ENCODE measurements around the gene NRP2. TPM values are rescaled to one million over a fixed set of nuclear protein-coding genes. Genes with fewer than 3 reads are reported as not detected.

NRP2 gene
- total and polyA plus RNA-seq, 7 experiments from 2014 or later = 0.35 to 23.7 (median 1.4) TPM

DNA sequence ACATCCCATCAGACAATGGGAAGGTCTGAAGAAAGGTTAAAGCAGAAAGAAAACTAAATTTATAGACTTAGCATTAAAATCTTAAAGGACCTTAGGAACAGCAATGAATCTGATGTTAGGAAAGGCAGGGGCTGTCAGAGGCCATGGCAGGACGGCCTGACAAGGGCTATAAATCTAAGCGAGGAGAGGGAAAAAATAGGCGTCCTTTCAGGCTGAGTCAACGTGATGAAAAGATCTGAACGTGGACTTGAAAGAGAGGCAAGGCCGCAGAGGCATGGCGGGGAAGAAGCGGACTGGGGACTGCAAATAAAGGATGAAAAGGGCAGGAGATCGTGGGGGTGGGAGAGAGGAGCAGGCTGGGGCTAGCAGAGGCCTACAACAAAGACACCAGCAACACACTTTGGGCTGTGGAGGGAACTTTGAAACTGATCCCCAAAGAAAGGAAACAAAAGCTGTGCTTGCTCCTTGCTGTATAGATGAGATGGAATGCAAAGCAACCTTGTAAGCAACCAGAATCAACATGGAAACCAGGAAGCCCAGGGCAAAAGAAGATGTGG lies 145.6 kb downstream of the NRP2 start:
- no peak overlapping the region for H3K4me3 Mint-ChIP-seq
- H3K4me3 ChIP-seq (ENCODE audit: low read length) = no peak overlapping the region
- peaks cover 11 to 33% (median 18%) of the 10 kb centered on the region in 5 donors for H3K27me3 Mint-ChIP-seq
- ChIA-PET CTCF (no interaction called here), POLR2A (no interaction called here)
- intact Hi-C loops (cut with micrococcal nuclease) = no loop called here
- no peaks in the 10 kb centered on the region for H3K36me3 ChIP-seq (ENCODE audit: control insufficient read depth in 2 of 3, insufficient read depth in 3 of 3, low read length in 3 of 3)
- no peaks in the 10 kb centered on the region for H3K4me1 Mint-ChIP-seq
- no peak overlapping the region for H3K27ac Mint-ChIP-seq
- ATAC-seq (no peak), DNase-seq (no peak)
- no peaks in the 10 kb centered on the region for H3K9me3 ChIP-seq (ENCODE audit: control insufficient read depth in 2 of 3, low read length in 3 of 3)
- no peaks in the 10 kb centered on the region for H3K27me3 ChIP-seq (ENCODE audit: control insufficient read depth in 2 of 2, insufficient read depth in 2 of 2, low read length in 2 of 2)
- H3K9me3 Mint-ChIP-seq = peaks cover 0 to 28% (median 3%) of the 10 kb centered on the region in 11 donors
- H3K36me3 Mint-ChIP-seq = no peaks in the 10 kb centered on the region
- H3K27ac ChIP-seq (ENCODE audit: low read depth, low read length) = no peak overlapping the region
- no peaks in the 10 kb centered on the region for H3K4me1 ChIP-seq (ENCODE audit: control insufficient read depth in 2 of 2, insufficient read depth in 2 of 2, low read length in 2 of 2)

DNA sequence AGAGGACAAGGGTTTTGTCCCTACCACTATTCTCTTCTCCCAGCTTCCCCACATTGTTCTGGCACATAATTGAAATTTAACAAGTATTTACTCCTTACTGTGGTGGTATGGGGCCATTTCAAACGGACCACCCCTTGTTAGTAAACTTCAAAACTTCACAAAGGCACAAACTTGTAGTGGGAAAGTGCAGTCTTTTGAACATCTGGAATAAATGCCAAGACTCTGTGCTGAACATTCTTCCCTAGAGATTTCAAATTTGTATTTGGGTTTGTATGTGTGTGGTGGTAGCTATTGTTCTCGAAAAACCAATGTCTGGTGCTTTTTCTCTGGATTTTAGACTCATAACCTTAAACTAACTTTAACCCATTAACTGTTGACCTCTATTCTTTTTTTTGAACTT lies 151.6 kb downstream of the NRP2 start:
- ChIA-PET POLR2A (no interaction called here), CTCF (no interaction called here)
- no peak overlapping the region for H3K4me3 ChIP-seq (ENCODE audit: low read length)
- H3K27ac Mint-ChIP-seq = no peak overlapping the region
- no peak overlapping the region for H3K4me3 Mint-ChIP-seq
- H3K36me3 ChIP-seq (ENCODE audit: control insufficient read depth in 2 of 3, insufficient read depth in 3 of 3, low read length in 3 of 3) = no peaks in the 10 kb centered on the region
- H3K4me1 ChIP-seq (ENCODE audit: control insufficient read depth in 2 of 2, insufficient read depth in 2 of 2, low read length in 2 of 2) = no peaks in the 10 kb centered on the region
- no peaks in the 10 kb centered on the region for H3K9me3 ChIP-seq (ENCODE audit: control insufficient read depth in 2 of 3, low read length in 3 of 3)
- DNase-seq = no peak
- H3K27me3 ChIP-seq (ENCODE audit: control insufficient read depth in 2 of 2, insufficient read depth in 2 of 2, low read length in 2 of 2) = no peaks in the 10 kb centered on the region
- H3K36me3 Mint-ChIP-seq = no peaks in the 10 kb centered on the region
- H3K4me1 Mint-ChIP-seq = no peaks in the 10 kb centered on the region
- ATAC-seq = no peak
- H3K27me3 Mint-ChIP-seq = peaks cover 5 to 16% (median 14%) of the 10 kb centered on the region in 5 donors
- intact Hi-C loops (cut with micrococcal nuclease) = no loop called here
- peaks cover 0 to 11% (median 0%) of the 10 kb centered on the region in 11 donors for H3K9me3 Mint-ChIP-seq
- no peak overlapping the region for H3K27ac ChIP-seq (ENCODE audit: low read depth, low read length)

GRCh38 chr2:205834796-205835195 lies 152.5 kb downstream of the NRP2 start:
- Mint-ChIP-seq H3K27me3 (peaks cover 5 to 21% (median 10%) of the 10 kb centered on the region in 5 donors), H3K4me3 (no peak overlapping the region), H3K27ac (no peak overlapping the region), H3K36me3 (no peaks in the 10 kb centered on the region), H3K9me3 (peaks cover 0 to 11% (median 0%) of the 10 kb centered on the region in 11 donors), H3K4me1 (no peaks in the 10 kb centered on the region)
- Histone ChIP-seq H3K27me3 (ENCODE audit: control insufficient read depth in 2 of 2, insufficient read depth in 2 of 2, low read length in 2 of 2) (no peaks in the 10 kb centered on the region), H3K4me3 (ENCODE audit: low read length) (no peak overlapping the region), H3K36me3 (ENCODE audit: control insufficient read depth in 2 of 3, insufficient read depth in 3 of 3, low read length in 3 of 3) (no peaks in the 10 kb centered on the region), H3K4me1 (ENCODE audit: control insufficient read depth in 2 of 2, insufficient read depth in 2 of 2, low read length in 2 of 2) (no peaks in the 10 kb centered on the region), H3K9me3 (ENCODE audit: control insufficient read depth in 2 of 3, low read length in 3 of 3) (no peaks in the 10 kb centered on the region), H3K27ac (ENCODE audit: low read depth, low read length) (no peak overlapping the region)
- ATAC-seq (no peak), DNase-seq (no peak)
- intact Hi-C loops (cut with micrococcal nuclease) = no loop called here
- ChIA-PET POLR2A (no interaction called here), CTCF (no interaction called here)

- DNase-seq (no peak), ATAC-seq (no peak)
- H3K27me3 Mint-ChIP-seq = peaks cover 5 to 24% (median 10%) of the 10 kb centered on the region in 5 donors
- no peak overlapping the region for H3K4me3 Mint-ChIP-seq
- H3K36me3 ChIP-seq (ENCODE audit: control insufficient read depth in 2 of 3, insufficient read depth in 3 of 3, low read length in 3 of 3) = no peaks in the 10 kb centered on the region
- no peak overlapping the region for H3K27ac Mint-ChIP-seq
- H3K4me1 ChIP-seq (ENCODE audit: control insufficient read depth in 2 of 2, insufficient read depth in 2 of 2, low read length in 2 of 2) = no peaks in the 10 kb centered on the region
- no peaks in the 10 kb centered on the region for H3K9me3 ChIP-seq (ENCODE audit: control insufficient read depth in 2 of 3, low read length in 3 of 3)
- peaks cover 0 to 11% (median 0%) of the 10 kb centered on the region in 11 donors for H3K9me3 Mint-ChIP-seq
- H3K4me1 Mint-ChIP-seq = no peaks in the 10 kb centered on the region
- intact Hi-C loops (cut with micrococcal nuclease) = no loop called here
- H3K27me3 ChIP-seq (ENCODE audit: control insufficient read depth in 2 of 2, insufficient read depth in 2 of 2, low read length in 2 of 2) = no peaks in the 10 kb centered on the region
- H3K27ac ChIP-seq (ENCODE audit: low read depth, low read length) = no peak overlapping the region
- no peaks in the 10 kb centered on the region for H3K36me3 Mint-ChIP-seq
- POLR2A ChIA-PET = no interaction called here
- CTCF ChIA-PET = no interaction called here
- no peak overlapping the region for H3K4me3 ChIP-seq (ENCODE audit: low read length)
Measured at GRCh38 chr2:205835251-205835791, 153.0 kb downstream of the NRP2 start.

DNA sequence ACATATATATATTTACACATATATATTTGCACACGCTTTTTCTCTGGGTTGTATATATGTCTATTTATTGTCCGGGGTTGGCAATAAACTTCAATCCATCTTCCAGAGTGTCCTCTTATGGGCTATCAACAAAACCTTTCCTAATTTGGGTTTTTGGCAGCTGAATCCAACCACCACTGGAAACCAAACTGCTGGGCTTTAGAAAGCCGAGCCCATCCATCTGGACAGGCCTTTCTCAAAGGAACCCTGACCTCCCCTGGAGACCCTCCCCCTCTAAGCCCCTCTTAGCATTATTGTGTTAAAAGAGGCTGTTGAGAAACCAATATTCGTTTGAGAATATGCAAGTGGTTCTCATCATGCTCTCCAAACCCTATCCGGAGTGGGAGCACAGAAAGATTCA lies 153.6 kb downstream of the NRP2 start:
- no peak for ATAC-seq
- Mint-ChIP-seq H3K4me3 (no peak overlapping the region), H3K27ac (no peak overlapping the region), H3K9me3 (peaks cover 0 to 11% (median 0%) of the 10 kb centered on the region in 11 donors), H3K27me3 (peaks cover 5 to 24% (median 10%) of the 10 kb centered on the region in 5 donors), H3K4me1 (no peaks in the 10 kb centered on the region), H3K36me3 (no peaks in the 10 kb centered on the region)
- no peaks in the 10 kb centered on the region for H3K27me3 ChIP-seq (ENCODE audit: control insufficient read depth in 2 of 2, insufficient read depth in 2 of 2, low read length in 2 of 2)
- H3K9me3 ChIP-seq (ENCODE audit: control insufficient read depth in 2 of 3, low read length in 3 of 3) = no peaks in the 10 kb centered on the region
- intact Hi-C loops (cut with micrococcal nuclease) = no loop called here
- ChIA-PET CTCF (no interaction called here), POLR2A (no interaction called here)
- no peaks in the 10 kb centered on the region for H3K36me3 ChIP-seq (ENCODE audit: control insufficient read depth in 2 of 3, insufficient read depth in 3 of 3, low read length in 3 of 3)
- no peak overlapping the region for H3K4me3 ChIP-seq (ENCODE audit: low read length)
- no peak overlapping the region for H3K27ac ChIP-seq (ENCODE audit: low read depth, low read length)
- H3K4me1 ChIP-seq (ENCODE audit: control insufficient read depth in 2 of 2, insufficient read depth in 2 of 2, low read length in 2 of 2) = no peaks in the 10 kb centered on the region
- DNase-seq = no peak

GRCh38 chr2:205836477-205837221 lies 154.3 kb downstream of the NRP2 start:
- Histone ChIP-seq H3K4me3 (ENCODE audit: low read length) (no peak overlapping the region), H3K27me3 (ENCODE audit: control insufficient read depth in 2 of 2, insufficient read depth in 2 of 2, low read length in 2 of 2) (no peaks in the 10 kb centered on the region), H3K27ac (ENCODE audit: low read depth, low read length) (no peak overlapping the region), H3K9me3 (ENCODE audit: control insufficient read depth in 2 of 3, low read length in 3 of 3) (no peaks in the 10 kb centered on the region), H3K36me3 (ENCODE audit: control insufficient read depth in 2 of 3, insufficient read depth in 3 of 3, low read length in 3 of 3) (no peaks in the 10 kb centered on the region), H3K4me1 (ENCODE audit: control insufficient read depth in 2 of 2, insufficient read depth in 2 of 2, low read length in 2 of 2) (no peaks in the 10 kb centered on the region)
- H3K27me3 Mint-ChIP-seq = peaks cover 5 to 26% (median 10%) of the 10 kb centered on the region in 5 donors
- no peaks in the 10 kb centered on the region for H3K36me3 Mint-ChIP-seq
- no peak overlapping the region for H3K27ac Mint-ChIP-seq
- peaks cover 0 to 11% (median 0%) of the 10 kb centered on the region in 11 donors for H3K9me3 Mint-ChIP-seq
- H3K4me3 Mint-ChIP-seq = no peak overlapping the region
- ChIA-PET POLR2A (no interaction called here), CTCF (no interaction called here)
- DNase-seq (no peak), ATAC-seq (no peak)
- H3K4me1 Mint-ChIP-seq = no peaks in the 10 kb centered on the region
- intact Hi-C loops (cut with micrococcal nuclease) = no loop called here

DNA sequence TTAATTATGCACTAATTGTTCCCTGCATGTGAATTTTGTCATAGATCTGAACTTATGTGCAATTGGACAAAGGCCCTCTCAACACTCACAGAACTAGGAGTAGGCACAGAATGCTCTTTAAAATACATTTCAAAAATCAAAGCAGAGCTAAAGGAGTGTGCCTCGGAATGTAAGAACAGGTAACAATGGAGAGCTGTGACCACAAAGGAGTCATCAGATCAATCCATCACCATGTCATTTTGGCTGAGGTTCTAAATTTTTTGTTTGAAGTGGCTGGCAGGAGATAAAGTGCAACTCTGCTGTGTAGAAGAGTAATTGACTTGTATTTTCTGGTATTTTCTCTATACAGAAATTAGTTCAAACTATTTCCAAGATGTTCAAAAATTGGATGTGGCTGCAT lies 155.4 kb downstream of the NRP2 start:
- Mint-ChIP-seq H3K27me3 (peaks cover under 1 to 25% (median 12%) of the 10 kb centered on the region in 5 donors), H3K36me3 (no peaks in the 10 kb centered on the region), H3K9me3 (peaks cover 0 to 11% (median 0%) of the 10 kb centered on the region in 11 donors), H3K27ac (no peak overlapping the region), H3K4me1 (no peaks in the 10 kb centered on the region), H3K4me3 (no peak overlapping the region)
- DNase-seq (no peak), ATAC-seq (no peak)
- no peak overlapping the region for H3K4me3 ChIP-seq (ENCODE audit: low read length)
- intact Hi-C loops (cut with micrococcal nuclease) = no loop called here
- no peaks in the 10 kb centered on the region for H3K9me3 ChIP-seq (ENCODE audit: control insufficient read depth in 2 of 3, low read length in 3 of 3)
- H3K27ac ChIP-seq (ENCODE audit: low read depth, low read length) = no peak overlapping the region
- no peaks in the 10 kb centered on the region for H3K4me1 ChIP-seq (ENCODE audit: control insufficient read depth in 2 of 2, insufficient read depth in 2 of 2, low read length in 2 of 2)
- no peaks in the 10 kb centered on the region for H3K36me3 ChIP-seq (ENCODE audit: control insufficient read depth in 2 of 3, insufficient read depth in 3 of 3, low read length in 3 of 3)
- no peaks in the 10 kb centered on the region for H3K27me3 ChIP-seq (ENCODE audit: control insufficient read depth in 2 of 2, insufficient read depth in 2 of 2, low read length in 2 of 2)
- ChIA-PET POLR2A (no interaction called here), CTCF (no interaction called here)
